ENCODE measurements around the gene ADGRG2. TPM values are rescaled to one million over a fixed set of nuclear protein-coding genes. Genes with fewer than 3 reads are reported as not detected.

The ADGRG2 gene
- total and polyA plus RNA-seq, 2 of the 13 experiments (the other 11 are each of a cell fraction or from before 2014, with no cell fraction given) = not detected

DNA sequence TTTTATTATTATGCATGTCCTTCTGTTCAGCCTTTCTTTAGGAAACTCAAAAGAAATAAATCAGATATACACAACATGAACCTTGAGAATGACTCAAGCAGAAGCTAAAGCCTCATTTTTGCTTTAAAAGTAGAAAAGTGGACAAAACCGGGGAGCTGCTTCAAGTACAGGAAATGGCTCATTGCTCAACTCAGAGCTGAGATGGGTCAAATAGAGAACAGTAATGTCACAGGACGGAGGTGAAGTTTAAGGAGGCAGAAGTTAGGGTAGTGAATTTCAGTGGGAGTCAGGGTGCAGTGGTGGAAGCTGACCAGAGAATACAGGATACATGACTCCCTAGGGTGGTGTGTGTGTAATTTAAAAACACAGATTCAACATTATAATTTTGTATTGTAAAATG is 160.6 kb downstream of the ADGRG2 start (continued):
- TF ChIP-seq ZNF768 (CRISPR knock-in tag; IDR thresholded peaks at IDR 0.05) = no peak

DNA sequence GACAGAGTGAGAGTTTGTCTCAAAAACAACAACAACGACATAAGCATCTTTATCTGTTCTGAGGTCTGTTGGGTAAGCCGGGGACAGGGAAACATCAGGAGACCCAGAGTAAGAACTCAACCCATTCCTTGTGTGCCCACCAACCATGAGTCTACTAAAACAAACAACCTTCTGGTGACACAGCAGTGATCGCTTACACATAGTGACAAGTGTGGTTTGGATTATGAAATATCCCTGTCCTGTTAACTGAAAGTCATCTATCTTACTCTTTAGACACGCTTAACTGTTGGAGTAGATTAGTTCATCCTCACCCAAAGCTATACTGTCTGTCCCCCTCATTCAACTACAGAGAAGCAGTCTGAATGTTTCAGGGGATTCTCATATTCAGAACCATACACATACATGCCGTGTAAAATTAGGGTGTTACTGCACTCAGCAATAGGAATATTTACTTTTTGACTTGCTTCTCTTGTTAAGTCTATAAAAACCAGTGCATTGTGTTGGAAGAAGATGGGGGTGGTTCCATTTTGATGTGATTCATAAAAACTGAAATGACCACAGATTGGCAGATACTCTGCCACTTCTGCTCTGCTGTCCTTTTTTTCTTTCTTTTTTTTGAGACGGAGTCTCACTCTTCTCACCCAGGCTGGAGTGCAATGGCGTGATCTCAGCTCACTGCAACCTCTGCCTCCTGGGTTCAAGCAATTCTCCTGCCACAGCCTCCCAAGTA is 165.8 kb downstream of the ADGRG2 start:
- 91% methylated on average over 6 of the region's 7 CpGs for WGBS (ENCODE audit: low lambda C conversion rate)
- TF ChIP-seq CEBPB (IDR thresholded peaks at IDR 0.05; ENCODE audit: borderline replicate concordance, low read depth, low read length) (peak; percentile 7; the same call in 1 of the 2 replicates), ZNF10 (CRISPR knock-in tag; IDR thresholded peaks at IDR 0.05; ENCODE audit: borderline replicate concordance, low read depth) (no peak)
- peaks cover 1 to 19% of the 10 kb centered on the region in 2 experiments; a peak in 3 of 5 replicates for H3K36me3 ChIP-seq (replicated peaks in 1 of 2; ENCODE audit: control insufficient read depth in 1 of 2, insufficient read depth in 2 of 2, low read length in 2 of 2)
- H3K9me3 ChIP-seq (ENCODE audit: low read length) = no peaks in the 10 kb centered on the region
- intact Hi-C loops (cut with micrococcal nuclease; ENCODE audit: unreplicated experiment) = no loop called here
- no peak for FAIRE-seq
- no peaks in the 10 kb centered on the region for H3K27me3 ChIP-seq (ENCODE audit: control insufficient read depth in 1 of 2, insufficient read depth in 2 of 2, low read length in 2 of 2)
- H3K4me1 ChIP-seq (ENCODE audit: insufficient read depth, low read length) = peaks cover 6% of the 10 kb centered on the region; the same call in 1 of the 2 replicates
- no peak overlapping the region for H3K4me2 ChIP-seq (ENCODE audit: low read depth, low read length)
- no peak overlapping the region for H2AFZ ChIP-seq (ENCODE audit: low read length)
- ChIA-PET POLR2A (no interaction called here), CTCF (ENCODE audit: low intra/inter-chr PET ratio, low total read pairs) (no interaction called here)
- H4K20me1 ChIP-seq (ENCODE audit: insufficient read depth, low read length) = peaks cover 15% of the 10 kb centered on the region
- BruUV-seq (replicated peaks) = no TSS peak
- peaks cover 29% of the 10 kb centered on the region for H3K79me2 ChIP-seq (ENCODE audit: insufficient read depth, low read length)
- ATAC-seq = no peak
- no peak overlapping the region for H3K9ac ChIP-seq (ENCODE audit: insufficient read depth, low read depth, low read length)
- peak; percentile 11 for DNase-seq (ENCODE audit: low spot score)
- in situ Hi-C loops (cut with HindIII; ENCODE audit: extremely low pct_ligation_motif_present, low pct_unique_long_range_greater_than_20kb) = no loop called here
- H3K4me3 ChIP-seq (replicated peaks in 1 of 3; ENCODE audit: insufficient read depth in 1 of 3, low read depth in 2 of 3, low read length in 3 of 3) = no peak overlapping the region
- H3K27ac ChIP-seq (ENCODE audit: extremely low read length, insufficient read depth, low read length) = no peak overlapping the region

DNA sequence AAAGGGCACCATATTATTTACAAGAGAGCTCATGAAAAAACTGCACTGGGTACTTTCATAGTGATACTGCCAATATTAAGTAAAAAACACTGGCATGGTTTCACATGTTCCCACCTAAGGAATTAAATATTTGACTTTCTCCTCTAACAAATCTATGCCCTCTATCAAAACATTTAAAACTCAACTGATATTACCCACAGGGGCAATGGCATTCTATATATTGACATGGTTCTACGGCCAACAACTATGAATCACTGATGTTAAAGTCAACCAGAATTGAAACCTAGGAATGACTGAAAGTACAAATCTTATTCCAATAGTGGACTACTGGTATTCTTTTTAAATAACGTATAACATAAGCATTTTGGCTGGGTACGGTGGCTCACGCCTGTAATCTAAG is 166.6 kb downstream of the ADGRG2 start:
- CTCF ChIA-PET (ENCODE audit: low intra/inter-chr PET ratio, low total read pairs) = interaction anchor here (0.6 kb wide), 1 partner anchor 378 kb away, joined by 3 read pairs; no protein-coding TSS in a partner anchor
- intact Hi-C loops (cut with micrococcal nuclease; ENCODE audit: unreplicated experiment) = no loop called here
- no peak for ATAC-seq
- no peak for TF ChIP-seq ZNF562 (CRISPR knock-in tag; IDR thresholded peaks at IDR 0.05; ENCODE audit: borderline replicate concordance)
- no peak for TF ChIP-seq SMARCC2 (IDR thresholded peaks at IDR 0.05)
- TF ChIP-seq ARNT (IDR thresholded peaks at IDR 0.05) = no peak
- no peak for TF ChIP-seq MAX (IDR thresholded peaks at IDR 0.05)
- no peak for TF ChIP-seq ZSCAN21 (CRISPR knock-in tag; IDR thresholded peaks at IDR 0.05; ENCODE audit: borderline replicate concordance)
- TF ChIP-seq ZNF335 (CRISPR knock-in tag; IDR thresholded peaks at IDR 0.05) = no peak
- TF ChIP-seq, protein P1, sequence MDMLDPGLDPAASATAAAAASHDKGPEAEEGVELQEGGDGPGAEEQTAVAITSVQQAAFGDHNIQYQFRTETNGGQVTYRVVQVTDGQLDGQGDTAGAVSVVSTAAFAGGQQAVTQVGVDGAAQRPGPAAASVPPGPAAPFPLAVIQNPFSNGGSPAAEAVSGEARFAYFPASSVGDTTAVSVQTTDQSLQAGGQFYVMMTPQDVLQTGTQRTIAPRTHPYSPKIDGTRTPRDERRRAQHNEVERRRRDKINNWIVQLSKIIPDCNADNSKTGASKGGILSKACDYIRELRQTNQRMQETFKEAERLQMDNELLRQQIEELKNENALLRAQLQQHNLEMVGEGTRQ (IDR thresholded peaks at IDR 0.05; ENCODE audit: low read depth, low read length) = no peak
- TF ChIP-seq, protein P1 (CRISPR knock-in tag; IDR thresholded peaks at IDR 0.05; ENCODE audit: borderline replicate concordance) = no peak
- TF ChIP-seq RNF219 (CRISPR knock-in tag; IDR thresholded peaks at IDR 0.05) = no peak

More for the DNA sequence above, 166.6 kb downstream of the ADGRG2 start:
- Histone ChIP-seq H3K36me3 (replicated peaks in 1 of 2; ENCODE audit: control insufficient read depth in 1 of 2, insufficient read depth in 2 of 2, low read length in 2 of 2) (peaks cover 2 to 26% of the 10 kb centered on the region in 2 experiments; a peak in 3 of 5 replicates), H3K27ac (ENCODE audit: extremely low read length, insufficient read depth, low read length) (no peak overlapping the region), H3K4me1 (ENCODE audit: insufficient read depth, low read length) (peaks cover 6% of the 10 kb centered on the region; the same call in 1 of the 2 replicates), H4K20me1 (ENCODE audit: insufficient read depth, low read length) (peaks cover 12% of the 10 kb centered on the region), H3K79me2 (ENCODE audit: insufficient read depth, low read length) (peaks cover 27% of the 10 kb centered on the region), H2AFZ (ENCODE audit: low read length) (no peak overlapping the region), H3K4me2 (ENCODE audit: low read depth, low read length) (no peak overlapping the region), H3K4me3 (replicated peaks in 1 of 3; ENCODE audit: insufficient read depth in 1 of 3, low read depth in 2 of 3, low read length in 3 of 3) (no peak overlapping the region), H3K9ac (ENCODE audit: insufficient read depth, low read depth, low read length) (no peak overlapping the region), H3K27me3 (ENCODE audit: control insufficient read depth in 1 of 2, insufficient read depth in 2 of 2, low read length in 2 of 2) (no peaks in the 10 kb centered on the region), H3K9me3 (ENCODE audit: low read length) (no peaks in the 10 kb centered on the region)
- no peak for FAIRE-seq
- BruUV-seq (replicated peaks) = no TSS peak
- in situ Hi-C loops (cut with HindIII; ENCODE audit: extremely low pct_ligation_motif_present, low pct_unique_long_range_greater_than_20kb) = no loop called here
- DNase-seq (ENCODE audit: low spot score) = no peak
- 99% methylated on average over 4 of the region's 4 CpGs for WGBS (ENCODE audit: low lambda C conversion rate)
- POLR2A ChIA-PET = no interaction called here

Data from HepG2 (cell line).